OCI-LY7 (cell line): ENCODE results near the gene LRRC4.

Source experiments
- CTCF ChIP-seq: fragments of 200-600 bp; sonication (generic); conservative IDR thresholded peaks from 2 replicates; pipeline ENCODE4 v1.5.1; 2014; ENCODE audit warnings: mild to moderate bottlenecking, antibody characterized with exemption, low read length, moderate library complexity, mixed read lengths
- EZH2phosphoT487 ChIP-seq: fragments of 200-600 bp; sonication (generic); IDR thresholded peaks from 2 replicates; pipeline ENCODE4 v1.6.1; 2018; ENCODE audit warnings: low read depth, borderline replicate concordance, mild to moderate bottlenecking, mixed run types, antibody characterized with exemption, low read length, moderate library complexity, mixed read lengths

GRCh38 chr7:128019288-128019687 lies 11.9 kb downstream of the LRRC4 start:
- TF ChIP-seq CTCF: no peak
- TF ChIP-seq EZH2phosphoT487: no peak
